ENCODE results near the gene TEN1.

TEN1 gene

GRCh38 chr17:76034428-76035350 is 55.6 kb downstream of the TEN1 start:
- CTCF ChIA-PET = interaction anchor here (0.7 to 3.3 kb wide), 6 partner anchors 13 to 84 kb away, joined by 3 to 24 read pairs (median 3); no protein-coding TSS in a partner anchor
- TF ChIP-seq, protein P1, sequence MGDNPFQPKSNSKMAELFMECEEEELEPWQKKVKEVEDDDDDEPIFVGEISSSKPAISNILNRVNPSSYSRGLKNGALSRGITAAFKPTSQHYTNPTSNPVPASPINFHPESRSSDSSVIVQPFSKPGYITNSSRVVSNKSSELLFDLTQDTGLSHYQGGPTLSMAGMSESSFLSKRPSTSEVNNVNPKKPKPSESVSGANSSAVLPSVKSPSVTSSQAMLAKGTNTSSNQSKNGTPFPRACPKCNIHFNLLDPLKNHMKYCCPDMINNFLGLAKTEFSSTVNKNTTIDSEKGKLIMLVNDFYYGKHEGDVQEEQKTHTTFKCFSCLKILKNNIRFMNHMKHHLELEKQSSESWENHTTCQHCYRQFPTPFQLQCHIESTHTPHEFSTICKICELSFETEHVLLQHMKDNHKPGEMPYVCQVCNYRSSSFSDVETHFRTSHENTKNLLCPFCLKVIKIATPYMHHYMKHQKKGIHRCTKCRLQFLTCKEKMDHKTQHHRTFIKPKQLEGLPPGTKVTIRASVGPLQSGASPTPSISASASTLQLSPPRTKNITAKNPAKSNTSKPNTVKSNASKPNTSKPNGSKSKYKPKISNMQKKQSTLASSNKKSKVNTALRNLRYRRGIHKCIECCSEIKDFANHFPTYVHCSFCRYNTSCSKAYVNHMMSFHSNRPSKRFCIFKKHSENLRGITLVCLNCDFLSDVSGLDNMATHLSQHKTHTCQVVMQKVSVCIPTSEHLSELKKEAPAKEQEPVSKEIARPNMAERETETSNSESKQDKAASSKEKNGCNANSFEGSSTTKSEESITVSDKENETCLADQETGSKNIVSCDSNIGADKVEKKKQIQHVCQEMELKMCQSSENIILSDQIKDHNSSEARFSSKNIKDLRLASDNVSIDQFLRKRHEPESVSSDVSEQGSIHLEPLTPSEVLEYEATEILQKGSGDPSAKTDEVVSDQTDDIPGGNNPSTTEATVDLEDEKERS (tag by site-specific recombination; IDR thresholded peaks at IDR 0.05) = no peak
- TF ChIP-seq ZNF157 (tag by site-specific recombination; IDR thresholded peaks at IDR 0.05) = no peak
- TF ChIP-seq ZNF776 (tag by site-specific recombination; IDR thresholded peaks at IDR 0.05; ENCODE audit: borderline replicate concordance) = no peak
- no peak for TF ChIP-seq ZBTB48 (tag by site-specific recombination; IDR thresholded peaks at IDR 0.05)
- TF ChIP-seq PATZ1 (tag by site-specific recombination; IDR thresholded peaks at IDR 0.05) = no peak
- TF ChIP-seq ZNF48 (tag by site-specific recombination; IDR thresholded peaks at IDR 0.05) = no peak
- TF ChIP-seq KLF1 (tag by site-specific recombination; IDR thresholded peaks at IDR 0.05) = peak; percentile 74
- no peak for TF ChIP-seq HOXC10 (CRISPR knock-in tag; IDR thresholded peaks at IDR 0.05)
- H3K4me3 ChIP-seq (ENCODE audit: low read depth, low read length) = no peak overlapping the region
- H3K27ac ChIP-seq (ENCODE audit: extremely low read depth, low read depth, low read length) = no peak overlapping the region
- peaks cover 12 to 31% of the 10 kb centered on the region in 2 experiments for H3K36me3 ChIP-seq (ENCODE audit: control insufficient read depth in 2 of 2, insufficient read depth in 1 of 2, low read length in 2 of 2)
- H3K9me3 ChIP-seq (ENCODE audit: control insufficient read depth, insufficient read depth, low read depth, low read length) = no peaks in the 10 kb centered on the region
- POLR2A ChIA-PET = interaction anchor here (0.6 kb wide), 3 partner anchors 233 to 908 kb away, joined by 3 to 6 read pairs (median 3); no protein-coding TSS in a partner anchor
- peaks cover 2% of the 10 kb centered on the region; the same call in 1 of the 2 replicates for H3K4me1 ChIP-seq (ENCODE audit: control insufficient read depth, insufficient read depth, low read length)

GRCh38 chr17:76036497-76037261 is 57.6 kb downstream of the TEN1 start:
- CTCF ChIA-PET = interaction anchor here (0.6 to 1.5 kb wide), 3 partner anchors 21 to 243 kb away, joined by 3 to 7 read pairs (median 3); no protein-coding TSS in a partner anchor
- Histone ChIP-seq H3K4me1 (ENCODE audit: control insufficient read depth, insufficient read depth, low read length) (no peaks in the 10 kb centered on the region), H3K27ac (ENCODE audit: extremely low read depth, low read depth, low read length) (no peak overlapping the region), H3K4me3 (ENCODE audit: low read depth, low read length) (no peak overlapping the region), H3K36me3 (ENCODE audit: control insufficient read depth in 2 of 2, insufficient read depth in 1 of 2, low read length in 2 of 2) (peaks cover 28 to 51% of the 10 kb centered on the region in 2 experiments), H3K9me3 (ENCODE audit: control insufficient read depth, insufficient read depth, low read depth, low read length) (no peaks in the 10 kb centered on the region)
- POLR2A ChIA-PET = interaction anchor here (0.8 to 1.1 kb wide), 2 partner anchors 23 to 24 kb away, joined by 3 to 6 read pairs; no protein-coding TSS in a partner anchor
- TF ChIP-seq ZNF426 (tag by site-specific recombination; IDR thresholded peaks at IDR 0.05) = no peak
- TF ChIP-seq ZNF639 (tag by site-specific recombination; IDR thresholded peaks at IDR 0.05) = no peak
- TF ChIP-seq KLF10 (tag by site-specific recombination; IDR thresholded peaks at IDR 0.05) = no peak
- no peak for TF ChIP-seq AEBP2 (tag by site-specific recombination; IDR thresholded peaks at IDR 0.05; ENCODE audit: borderline replicate concordance)
- no peak for TF ChIP-seq ZSCAN4 (tag by site-specific recombination; IDR thresholded peaks at IDR 0.05)
- no peak for TF ChIP-seq ZNF558 (tag by site-specific recombination; IDR thresholded peaks at IDR 0.05)
- TF ChIP-seq ZBTB48 (tag by site-specific recombination; IDR thresholded peaks at IDR 0.05) = no peak
- no peak for TF ChIP-seq ZSCAN5A (tag by site-specific recombination; IDR thresholded peaks at IDR 0.05)
- no peak for TF ChIP-seq OVOL3 (tag by site-specific recombination; IDR thresholded peaks at IDR 0.05)
- TF ChIP-seq ZBTB7A (tag by site-specific recombination; IDR thresholded peaks at IDR 0.05; ENCODE audit: low read depth) = no peak
- TF ChIP-seq SP7 (tag by site-specific recombination; IDR thresholded peaks at IDR 0.05) = no peak
- no peak for TF ChIP-seq SALL2 (tag by site-specific recombination; IDR thresholded peaks at IDR 0.05; ENCODE audit: borderline replicate concordance)
